ENCODE data around the gene MPO. TPM values are rescaled to one million over a fixed set of nuclear protein-coding genes. Genes with fewer than 3 reads are reported as not detected.
A peak's percentile ranks its signal among the peaks of the same experiment; 100 is the strongest.

The MPO gene
- total and polyA plus RNA-seq, 3 experiments from 2014 or later: not detected

GRCh38 chr17:58308985-58309917 lies 28.5 kb upstream of the MPO start:
- H3K4me1 Mint-ChIP-seq: peaks cover 2 to 5% (median 2%) of the 10 kb centered on the region in 3 donors
- CTCF ChIA-PET: interaction anchor here (0.8 to 1.5 kb wide), 4 partner anchors 29 to 179 kb away, joined by 3 to 4 read pairs (median 3); partner anchors contain the start of genes HSF5 and RNF43
- peak overlapping the region in 3 of 8 donors; percentile 46 to 78 (median 58) for H3K27ac Mint-ChIP-seq
- POLR2A ChIA-PET: interaction anchor here (0.5 kb wide), 1 partner anchor 37 kb away, joined by 4 read pairs; no protein-coding TSS in a partner anchor
- H3K4me3 Mint-ChIP-seq: no peak overlapping the region
- H3K27ac ChIP-seq (ENCODE audit: low read depth, low read length): no peak overlapping the region
- no peaks in the 10 kb centered on the region for H3K27me3 ChIP-seq (ENCODE audit: insufficient read depth, low read length, poor library complexity, severe bottlenecking)
- no peak overlapping the region for H3K4me3 ChIP-seq (ENCODE audit: low read length)
- peaks cover 6 to 36% (median 8%) of the 10 kb centered on the region in 3 donors for H3K36me3 Mint-ChIP-seq
- H3K9me3 Mint-ChIP-seq: no peaks in the 10 kb centered on the region
- H3K9me3 ChIP-seq (ENCODE audit: low read length): no peaks in the 10 kb centered on the region
- H3K4me1 ChIP-seq (ENCODE audit: insufficient read depth, low read length): no peaks in the 10 kb centered on the region
- H3K36me3 ChIP-seq (ENCODE audit: insufficient read depth, low read length): peaks cover 7% of the 10 kb centered on the region
- DNase-seq: peak in 1 of 5 donors; percentile 37
- no peaks in the 10 kb centered on the region for H3K27me3 Mint-ChIP-seq

- Histone ChIP-seq H3K9me3 (ENCODE audit: low read length) (no peaks in the 10 kb centered on the region), H3K4me3 (ENCODE audit: low read length) (no peak overlapping the region), H3K4me1 (ENCODE audit: insufficient read depth, low read length) (no peaks in the 10 kb centered on the region), H3K27me3 (ENCODE audit: insufficient read depth, low read length, poor library complexity, severe bottlenecking) (no peaks in the 10 kb centered on the region), H3K36me3 (ENCODE audit: insufficient read depth, low read length) (peaks cover 7% of the 10 kb centered on the region), H3K27ac (ENCODE audit: low read depth, low read length) (no peak overlapping the region)
- Mint-ChIP-seq H3K9me3 (no peaks in the 10 kb centered on the region), H3K27me3 (no peaks in the 10 kb centered on the region), H3K27ac (no peak overlapping the region), H3K4me3 (no peak overlapping the region), H3K36me3 (peaks cover 7 to 30% (median 8%) of the 10 kb centered on the region in 3 donors), H3K4me1 (peaks cover 5 to 7% (median 6%) of the 10 kb centered on the region in 3 donors)
- CTCF ChIA-PET: interaction anchor here (1.2 to 2.1 kb wide), 4 partner anchors 9 to 179 kb away, joined by 3 to 8 read pairs (median 5); partner anchors contain the start of gene HSF5
- POLR2A ChIA-PET: interaction anchor here (0.5 kb wide), 1 partner anchor 38 kb away, joined by 4 read pairs; no protein-coding TSS in a partner anchor
- DNase-seq: peak in 1 of 5 donors; percentile 39
Observed at GRCh38 chr17:58308173-58308984, 27.6 kb upstream of the MPO start.

- no peaks in the 10 kb centered on the region for H3K9me3 Mint-ChIP-seq
- no peaks in the 10 kb centered on the region for H3K27me3 Mint-ChIP-seq
- no peaks in the 10 kb centered on the region for H3K4me1 ChIP-seq (ENCODE audit: insufficient read depth, low read length)
- no peak overlapping the region for H3K4me3 Mint-ChIP-seq
- DNase-seq: no peak
- H3K36me3 Mint-ChIP-seq: peaks cover 7 to 28% (median 8%) of the 10 kb centered on the region in 3 donors
- H3K4me3 ChIP-seq (ENCODE audit: low read length): no peak overlapping the region
- H3K27me3 ChIP-seq (ENCODE audit: insufficient read depth, low read length, poor library complexity, severe bottlenecking): no peaks in the 10 kb centered on the region
- no peak overlapping the region for H3K27ac ChIP-seq (ENCODE audit: low read depth, low read length)
- ChIA-PET CTCF (interaction anchor here (1.2 to 2.1 kb wide), 4 partner anchors 10 to 180 kb away, joined by 3 to 8 read pairs (median 5); partner anchors contain the start of gene HSF5), POLR2A (no interaction called here)
- no peaks in the 10 kb centered on the region for H3K9me3 ChIP-seq (ENCODE audit: low read length)
- peak overlapping the region in 2 of 8 donors; percentile 26 to 70 for H3K27ac Mint-ChIP-seq
- peaks cover 5 to 7% (median 6%) of the 10 kb centered on the region in 3 donors for H3K4me1 Mint-ChIP-seq
- peaks cover 7% of the 10 kb centered on the region for H3K36me3 ChIP-seq (ENCODE audit: insufficient read depth, low read length)
Observed at GRCh38 chr17:58307468-58308172, 26.9 kb upstream of the MPO start.

- Histone ChIP-seq H3K4me3 (ENCODE audit: low read length) (no peak overlapping the region), H3K27ac (ENCODE audit: low read depth, low read length) (no peak overlapping the region), H3K4me1 (ENCODE audit: insufficient read depth, low read length) (no peaks in the 10 kb centered on the region), H3K9me3 (ENCODE audit: low read length) (no peaks in the 10 kb centered on the region), H3K36me3 (ENCODE audit: insufficient read depth, low read length) (peaks cover 7% of the 10 kb centered on the region), H3K27me3 (ENCODE audit: insufficient read depth, low read length, poor library complexity, severe bottlenecking) (no peaks in the 10 kb centered on the region)
- peaks cover 7 to 27% (median 8%) of the 10 kb centered on the region in 3 donors for H3K36me3 Mint-ChIP-seq
- H3K4me1 Mint-ChIP-seq: peaks cover 5 to 7% (median 6%) of the 10 kb centered on the region in 3 donors
- no peak overlapping the region for H3K4me3 Mint-ChIP-seq
- DNase-seq: no peak
- H3K27ac Mint-ChIP-seq: no peak overlapping the region
- no peaks in the 10 kb centered on the region for H3K9me3 Mint-ChIP-seq
- H3K27me3 Mint-ChIP-seq: no peaks in the 10 kb centered on the region
- POLR2A ChIA-PET: interaction anchor here (0.6 kb wide), 1 partner anchor 34 kb away, joined by 7 read pairs; no protein-coding TSS in a partner anchor
- CTCF ChIA-PET: interaction anchor here (1.2 to 2.5 kb wide), 3 partner anchors 9 to 11 kb away, joined by 3 to 16 read pairs (median 8); no protein-coding TSS in a partner anchor
Observed at GRCh38 chr17:58306131-58306951, 25.6 kb upstream of the MPO start.

- Mint-ChIP-seq H3K36me3 (peaks cover 7 to 27% (median 8%) of the 10 kb centered on the region in 3 donors), H3K4me1 (peaks cover 5 to 10% (median 6%) of the 10 kb centered on the region in 3 donors), H3K9me3 (no peaks in the 10 kb centered on the region), H3K27me3 (no peaks in the 10 kb centered on the region), H3K27ac (no peak overlapping the region), H3K4me3 (no peak overlapping the region)
- H3K4me3 ChIP-seq (ENCODE audit: low read length): no peak overlapping the region
- peaks cover 7% of the 10 kb centered on the region for H3K36me3 ChIP-seq (ENCODE audit: insufficient read depth, low read length)
- H3K4me1 ChIP-seq (ENCODE audit: insufficient read depth, low read length): no peaks in the 10 kb centered on the region
- no peak for DNase-seq
- H3K27me3 ChIP-seq (ENCODE audit: insufficient read depth, low read length, poor library complexity, severe bottlenecking): no peaks in the 10 kb centered on the region
- ChIA-PET CTCF (interaction anchor here (1.2 to 2.7 kb wide), 3 partner anchors 9 to 112 kb away, joined by 3 to 20 read pairs (median 16); partner anchors contain the start of gene RNF43), POLR2A (interaction anchor here (0.6 kb wide), 1 partner anchor 35 kb away, joined by 7 read pairs; no protein-coding TSS in a partner anchor)
- H3K27ac ChIP-seq (ENCODE audit: low read depth, low read length): no peak overlapping the region
- H3K9me3 ChIP-seq (ENCODE audit: low read length): no peaks in the 10 kb centered on the region
Observed at GRCh38 chr17:58305626-58306025, 24.9 kb upstream of the MPO start.

- DNase-seq: no peak
- H3K4me3 ChIP-seq (ENCODE audit: low read length): no peak overlapping the region
- H3K36me3 ChIP-seq (ENCODE audit: insufficient read depth, low read length): peaks cover 7% of the 10 kb centered on the region
- Mint-ChIP-seq H3K36me3 (peaks cover 7 to 23% (median 8%) of the 10 kb centered on the region in 3 donors), H3K4me3 (no peak overlapping the region), H3K27me3 (no peaks in the 10 kb centered on the region), H3K27ac (peak overlapping the region in 1 of 8 donors; percentile 24), H3K9me3 (no peaks in the 10 kb centered on the region), H3K4me1 (peaks cover 5 to 13% (median 6%) of the 10 kb centered on the region in 3 donors)
- no peak overlapping the region for H3K27ac ChIP-seq (ENCODE audit: low read depth, low read length)
- H3K27me3 ChIP-seq (ENCODE audit: insufficient read depth, low read length, poor library complexity, severe bottlenecking): no peaks in the 10 kb centered on the region
- H3K4me1 ChIP-seq (ENCODE audit: insufficient read depth, low read length): no peaks in the 10 kb centered on the region
- POLR2A ChIA-PET: interaction anchor here (1.3 to 1.6 kb wide), 2 partner anchors 40 to 47 kb away, joined by 4 read pairs; partner anchors contain the start of gene SUPT4H1
- H3K9me3 ChIP-seq (ENCODE audit: low read length): no peaks in the 10 kb centered on the region
- CTCF ChIA-PET: interaction anchor here (0.5 to 2.7 kb wide), 11 partner anchors 10 to 143 kb away, joined by 3 to 20 read pairs (median 4); partner anchors contain the start of gene RNF43
Observed at GRCh38 chr17:58304750-58305486, 24.2 kb upstream of the MPO start.

Measured in CD8-positive, alpha-beta memory T cell (primary cell).